Neural cell (in vitro differentiated cells): ENCODE measurements around the gene FRRS1L. TPM values are rescaled to one million over a fixed set of nuclear protein-coding genes. Genes with fewer than 3 reads are reported as not detected.

Source experiments
- H2AFZ ChIP-seq: fragments of 200-600, 300-800 bp; sonication (generic), shearing (Covaris generic); 2 replicates; pipeline ENCODE4 v1.6.0; 2014; ENCODE audit warnings: low read depth, mild to moderate bottlenecking, antibody characterized with exemption, low read length, moderate library complexity
- H3F3A ChIP-seq: fragments of 200-600 bp; shearing (Covaris generic); 2 replicates; pipeline ENCODE4 v1.6.1; 2016; ENCODE audit warnings: mild to moderate bottlenecking, moderate library complexity, mixed read lengths, antibody characterized with exemption, low read length; ENCODE audit not compliant: insufficient read depth, poor library complexity, severe bottlenecking
- H3K27ac ChIP-seq: fragments of 200-600, 300-800 bp; sonication (generic), shearing (Covaris generic); 2 replicates; pipeline ENCODE4 v1.5.1; 2014; ENCODE audit warnings: mild to moderate bottlenecking, low read length, moderate library complexity
- H3K27me3 ChIP-seq: fragments of 300-800, 200-600 bp; sonication (generic), shearing (Covaris generic); 2 replicates; pipeline ENCODE4 v1.6.0; 2014; ENCODE audit warnings: mild to moderate bottlenecking, low read depth, low read length, moderate library complexity; ENCODE audit not compliant: insufficient read depth
- H3K36me3 ChIP-seq: fragments of 300-800, 200-600 bp; sonication (generic), shearing (Covaris generic); 2 replicates; pipeline ENCODE4 v1.5.1; 2014; ENCODE audit warnings: mild to moderate bottlenecking, antibody characterized with exemption, low read length, moderate library complexity; ENCODE audit not compliant: insufficient read depth
- H3K4me2 ChIP-seq: fragments of 300-800, 200-600 bp; sonication (generic), shearing (Covaris generic); 2 replicates; pipeline ENCODE4 v1.6.0; 2014; ENCODE audit warnings: mild to moderate bottlenecking, low read length
- H3K4me3 ChIP-seq: fragments of 300-800, 200-600 bp; sonication (generic), shearing (Covaris generic); 2 replicates; pipeline ENCODE4 v1.5.1; 2014; ENCODE audit warnings: mild to moderate bottlenecking, low read length, moderate library complexity
- H3K79me2 ChIP-seq: fragments of 200-600 bp; shearing (Covaris generic); replicated peaks from 2 replicates; pipeline ENCODE4 v1.6.0; 2014; ENCODE audit warnings: mild to moderate bottlenecking, low read length, moderate library complexity; ENCODE audit not compliant: insufficient read depth
- H3K9ac ChIP-seq: fragments of 300-800, 200-600 bp; sonication (generic), shearing (Covaris generic); 2 replicates; pipeline ENCODE4 v1.6.1; 2016; ENCODE audit warnings: mild to moderate bottlenecking, low read length, mixed read lengths
- H3K9me2 ChIP-seq: fragments of 200-600 bp; shearing (Covaris generic); 2 replicates; pipeline ENCODE4 v1.6.1; 2016; ENCODE audit warnings: mild to moderate bottlenecking, low read length, mixed read lengths; ENCODE audit not compliant: insufficient read depth
- H3K9me3 ChIP-seq: fragments of 200-600, 300-800 bp; sonication (generic), shearing (Covaris generic); 2 replicates; pipeline ENCODE4 v1.6.1; 2016; ENCODE audit warnings: mild to moderate bottlenecking, mixed run types, low read length, moderate library complexity, mixed read lengths
- H4K20me1 ChIP-seq: fragments of 200-600 bp; shearing (Covaris generic); 2 replicates; pipeline ENCODE4 v1.6.1; 2016; ENCODE audit warnings: mild to moderate bottlenecking, mixed run types; ENCODE audit not compliant: insufficient read depth
- CTCF ChIP-seq: fragments of 450-650 bp; IDR thresholded peaks from 2 replicates; pipeline ENCODE4 v1.5.1; 2014; ENCODE audit warnings: antibody characterized with exemption, mild to moderate bottlenecking, moderate library complexity; ENCODE audit not compliant: poor library complexity, severe bottlenecking
- EP300 ChIP-seq: fragments of 450-650 bp; conservative IDR thresholded peaks from 2 replicates; pipeline ENCODE4 v1.6.1; 2014; ENCODE audit warnings: antibody characterized with exemption, mild to moderate bottlenecking, moderate library complexity; ENCODE audit not compliant: poor library complexity, severe bottlenecking
- EZH2 ChIP-seq: fragments of 200-600, 300-800 bp; shearing (Covaris generic), sonication (generic); IDR thresholded peaks from 2 replicates; pipeline ENCODE4 v1.6.1; 2014; ENCODE audit warnings: antibody characterized with exemption, low read length, borderline replicate concordance, mild to moderate bottlenecking; ENCODE audit not compliant: insufficient read depth, poor library complexity, severe bottlenecking
- MXI1 ChIP-seq: fragments of 450-650 bp; conservative IDR thresholded peaks from 2 replicates; pipeline ENCODE4 v1.6.1; 2014; ENCODE audit warnings: antibody characterized with exemption, mild to moderate bottlenecking; ENCODE audit not compliant: poor library complexity, severe bottlenecking
- POLR2AphosphoS5 ChIP-seq: IDR thresholded peaks from 2 replicates; pipeline ENCODE4 v1.6.1; 2012
- RAD21 ChIP-seq: fragments of 450-650 bp; conservative IDR thresholded peaks from 2 replicates; pipeline ENCODE4 v1.6.1; 2014; ENCODE audit warnings: antibody characterized with exemption, mild to moderate bottlenecking, moderate library complexity
- REST ChIP-seq: IDR thresholded peaks from 2 replicates; pipeline ENCODE4 v1.6.1; 2012; ENCODE audit warnings: borderline replicate concordance
- SMC3 ChIP-seq: fragments of 450-650 bp; conservative IDR thresholded peaks from 2 replicates; pipeline ENCODE4 v1.6.1; 2014; ENCODE audit warnings: antibody characterized with exemption, mild to moderate bottlenecking, moderate library complexity; ENCODE audit not compliant: poor library complexity
- TAF1 ChIP-seq: IDR thresholded peaks from 2 replicates; pipeline ENCODE4 v1.6.1; 2012; ENCODE audit warnings: low read depth
- polyA plus RNA-seq: library from polyadenylated mRNA; depleted of rRNA; stranded (reverse); fragments of >200 nt; gene quantifications from 2 replicates; pipeline ENCODE4 v1.2.3, GENCODE V29; 2014

Gene FRRS1L
- polyA plus RNA-seq, 1 donor from 2014 or later = 20.4 TPM

GRCh38 chr9:109158651-109159050 lies 8.4 kb downstream of the FRRS1L start:
- Histone ChIP-seq H4K20me1 (no peaks in the 10 kb centered on the region), H3K9ac (no peak overlapping the region), H3K4me3 (no peak overlapping the region), H3K36me3 (no peaks in the 10 kb centered on the region), H3K27me3 (no peaks in the 10 kb centered on the region), H3F3A (no peaks in the 10 kb centered on the region), H3K9me2 (no peaks in the 10 kb centered on the region), H3K9me3 (no peaks in the 10 kb centered on the region), H3K4me2 (no peak overlapping the region), H2AFZ (no peak overlapping the region), H3K79me2 (no peaks in the 10 kb centered on the region), H3K27ac (no peak overlapping the region)
- TF ChIP-seq TAF1 (no peak), REST (no peak), MXI1 (no peak), EP300 (no peak), POLR2AphosphoS5 (no peak), EZH2 (no peak), CTCF (no peak), RAD21 (no peak), SMC3 (no peak)

GRCh38 chr9:109156708-109157107 lies 10.3 kb downstream of the FRRS1L start:
- no peaks in the 10 kb centered on the region for H4K20me1 ChIP-seq
- no peaks in the 10 kb centered on the region for H3K36me3 ChIP-seq
- no peaks in the 10 kb centered on the region for H3K27me3 ChIP-seq
- no peaks in the 10 kb centered on the region for H3K9me2 ChIP-seq
- H2AFZ ChIP-seq = no peak overlapping the region
- H3K79me2 ChIP-seq = no peaks in the 10 kb centered on the region
- TF ChIP-seq SMC3 (no peak), EP300 (no peak), MXI1 (no peak), POLR2AphosphoS5 (no peak), TAF1 (no peak), CTCF (no peak), REST (no peak), EZH2 (no peak), RAD21 (no peak)
- H3F3A ChIP-seq = no peaks in the 10 kb centered on the region
- H3K9ac ChIP-seq = no peak overlapping the region
- no peak overlapping the region for H3K4me3 ChIP-seq
- peaks cover 2% of the 10 kb centered on the region for H3K9me3 ChIP-seq
- H3K4me2 ChIP-seq = no peak overlapping the region
- H3K27ac ChIP-seq = no peak overlapping the region
